Measurements from ENCODE around the gene NXNL1.
"Not testable (repeated sequence)": the region's sequence is repeated elsewhere in the genome, so short reads cannot be mapped to it uniquely, and the experiment has no call there.

The NXNL1 gene

GRCh38 chr19:17460372-17461230, at the start of gene NXNL1:
Gene NXNL1 (minus strand): TSS chr19:17460926. CDS start chr19:17460869, 57 bp downstream.
- DNase-seq (ENCODE audit: low spot score): no peak
- no peak for FAIRE-seq

- not testable (repeated sequence) for FAIRE-seq; DNase-seq (ENCODE audit: low spot score)
Measured at GRCh38 chr19:17508558-17508933, 47.8 kb upstream of the NXNL1 start.

GRCh38 chr19:17506745-17507144, 46.0 kb upstream of the NXNL1 start:
- DNase-seq (ENCODE audit: low spot score) (no peak), FAIRE-seq (no peak)

GRCh38 chr19:17505223-17505622, 44.5 kb upstream of the NXNL1 start:
- DNase-seq (ENCODE audit: low spot score) (no peak), FAIRE-seq (no peak)

GRCh38 chr19:17504456-17504855, 43.7 kb upstream of the NXNL1 start:
- FAIRE-seq: no peak

GRCh38 chr19:17504030-17504429, 43.3 kb upstream of the NXNL1 start:
- no peak for DNase-seq (ENCODE audit: low spot score)
- FAIRE-seq: no peak

More at GRCh38 chr19:17504456-17504855, 43.7 kb upstream of the NXNL1 start:
- DNase-seq (ENCODE audit: low spot score): no peak

- no peak for DNase-seq (ENCODE audit: low spot score)
- no peak for FAIRE-seq
Measured at GRCh38 chr19:17503240-17503639, 42.5 kb upstream of the NXNL1 start.

- FAIRE-seq (no peak), DNase-seq (ENCODE audit: low spot score) (no peak)
Measured at GRCh38 chr19:17500447-17501198, 39.9 kb upstream of the NXNL1 start.

- FAIRE-seq: no peak
- DNase-seq (ENCODE audit: low spot score): no peak
Measured at GRCh38 chr19:17499648-17500446, 39.1 kb upstream of the NXNL1 start.

- not testable (repeated sequence) for DNase-seq (ENCODE audit: low spot score); FAIRE-seq
Measured at GRCh38 chr19:17499025-17499424, 38.3 kb upstream of the NXNL1 start.

- FAIRE-seq (no peak), DNase-seq (ENCODE audit: low spot score) (no peak)
Measured at GRCh38 chr19:17497149-17497798, 36.5 kb upstream of the NXNL1 start.

GRCh38 chr19:17496337-17496997, 35.7 kb upstream of the NXNL1 start:
- DNase-seq (ENCODE audit: low spot score) (peak; percentile 67), FAIRE-seq (no peak)

GRCh38 chr19:17495639-17496296, 35.0 kb upstream of the NXNL1 start:
- DNase-seq (ENCODE audit: low spot score): no peak

GRCh38 chr19:17491287-17491686, 30.6 kb upstream of the NXNL1 start:
- no peak for FAIRE-seq
- DNase-seq (ENCODE audit: low spot score): no peak

More at GRCh38 chr19:17495639-17496296, 35.0 kb upstream of the NXNL1 start:
- no peak for FAIRE-seq

- DNase-seq (ENCODE audit: low spot score) (no peak), FAIRE-seq (no peak)
Measured at GRCh38 chr19:17490411-17490810, 29.7 kb upstream of the NXNL1 start.

- FAIRE-seq: no peak
Measured at GRCh38 chr19:17489392-17490030, 28.8 kb upstream of the NXNL1 start.

GRCh38 chr19:17488593-17489391, 28.1 kb upstream of the NXNL1 start:
- FAIRE-seq: no peak
- no peak for DNase-seq (ENCODE audit: low spot score)

More at GRCh38 chr19:17489392-17490030, 28.8 kb upstream of the NXNL1 start:
- DNase-seq (ENCODE audit: low spot score): no peak

- FAIRE-seq (no peak), DNase-seq (ENCODE audit: low spot score) (no peak)
Measured at GRCh38 chr19:17487284-17488121, 26.8 kb upstream of the NXNL1 start.
